ENCODE results near the gene TNC.
A peak's percentile ranks its signal among the peaks of the same experiment; 100 is the strongest.

DNA sequence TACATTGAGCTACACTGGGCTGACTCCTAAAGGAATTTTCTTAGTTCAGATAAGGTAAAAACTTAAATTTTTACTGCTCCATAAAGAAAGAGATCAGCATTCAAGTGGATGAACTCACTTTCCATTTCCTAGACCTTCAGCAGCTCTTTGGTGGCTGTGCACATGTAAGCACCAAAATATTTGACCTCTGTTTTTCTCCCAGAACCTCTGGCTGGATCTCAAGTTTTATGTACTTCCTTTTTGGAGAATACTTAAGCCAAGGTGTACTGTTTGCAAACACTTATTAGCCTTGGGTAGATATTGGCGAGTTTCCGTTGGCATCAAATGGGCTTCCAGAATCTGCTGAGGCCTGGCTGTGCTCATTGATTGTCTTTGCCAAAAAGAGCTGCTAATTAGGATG, 10.3 kb downstream of the TNC start:
- TF ChIP-seq CTCF (IDR thresholded peaks at IDR 0.05) = no peak
- peak; percentile 49 for TF ChIP-seq POLR2AphosphoS5 (IDR thresholded peaks at IDR 0.05)

Measured in prostate gland (tissue), 2 donors.